NCI-H2227 treated with DMSO at 0.1 percent for 48 hours (cell line): Measurements from ENCODE around the gene THRB.

Experiments
- DNase-seq: peaks from one replicate; lab custom pipeline; 2025; lab: John Stamatoyannopoulos, UW

THRB gene

GRCh38 chr3:24177201-24177600 lies 317.4 kb downstream of the THRB start:
- DNase-seq, result no peak

GRCh38 chr3:24174614-24175013 lies 320.0 kb downstream of the THRB start:
- no peak for DNase-seq

GRCh38 chr3:24168977-24169376 lies 325.7 kb downstream of the THRB start:
- no peak for DNase-seq

- DNase-seq, result no peak
Measured at GRCh38 chr3:24167429-24167828, 327.2 kb downstream of the THRB start.

- DNase-seq, result peak; percentile 61
Measured at GRCh38 chr3:24166515-24166914, 328.1 kb downstream of the THRB start.

- no peak for DNase-seq
Measured at GRCh38 chr3:24165603-24165982, 329.1 kb downstream of the THRB start.

GRCh38 chr3:24164967-24165602 lies 329.6 kb downstream of the THRB start:
- no peak for DNase-seq

- DNase-seq, result no peak
Measured at GRCh38 chr3:24162929-24163328, 331.7 kb downstream of the THRB start.

- DNase-seq, result no peak
Measured at GRCh38 chr3:24161841-24162240, 332.8 kb downstream of the THRB start.

GRCh38 chr3:24160424-24161095 lies 334.1 kb downstream of the THRB start:
- DNase-seq, result peak; percentile 13

GRCh38 chr3:24158761-24159454 lies 335.7 kb downstream of the THRB start:
- DNase-seq, result no peak

- DNase-seq, result no peak
Measured at GRCh38 chr3:24157106-24157505, 337.5 kb downstream of the THRB start.

GRCh38 chr3:24156466-24156865 lies 338.2 kb downstream of the THRB start:
- no peak for DNase-seq

- no peak for DNase-seq
Measured at GRCh38 chr3:24155276-24155675, 339.4 kb downstream of the THRB start.

- DNase-seq, result no peak
Measured at GRCh38 chr3:24154781-24155180, 339.9 kb downstream of the THRB start.

- no peak for DNase-seq
Measured at GRCh38 chr3:24154013-24154695, 340.5 kb downstream of the THRB start.

- DNase-seq, result no peak
Measured at GRCh38 chr3:24151594-24151993, 343.1 kb downstream of the THRB start.

- DNase-seq, result no peak
Measured at GRCh38 chr3:24149032-24149431, 345.6 kb downstream of the THRB start.

- DNase-seq, result no peak
Measured at GRCh38 chr3:24145981-24146822, 348.4 kb downstream of the THRB start.

GRCh38 chr3:24145481-24145880 lies 349.2 kb downstream of the THRB start:
- no peak for DNase-seq

GRCh38 chr3:24142127-24142526 lies 352.5 kb downstream of the THRB start:
- DNase-seq, result no peak

- DNase-seq, result no peak
Measured at GRCh38 chr3:24141548-24141947, 353.1 kb downstream of the THRB start.
